ENCODE results near the gene CPM.

- TF ChIP-seq POLR2A (IDR thresholded peaks at IDR 0.05) (no peak), CTCF (IDR thresholded peaks at IDR 0.05 in 8 of 11, conservative IDR thresholded peaks at IDR 0.05 in 3 of 11) (no peak), POLR2AphosphoS5 (IDR thresholded peaks at IDR 0.05) (no peak)
Observed at GRCh38 chr12:68842123-68842522, 90.8 kb downstream of the CPM start.
